H9 (cell line): Measurements from ENCODE around the gene UPK2. TPM values are rescaled to one million over a fixed set of nuclear protein-coding genes. Genes with fewer than 3 reads are reported as not detected.

Experiments
- DNase-seq: peaks from one replicate; pipeline ENCODE4 v3.0.0-alpha.2; 2017
- H2AFZ ChIP-seq: one replicate; pipeline ENCODE4 v1.6.1; 2013; ENCODE audit warnings: mild to moderate bottlenecking, low read length, control low read depth, moderate library complexity
- H2AK5ac ChIP-seq: 2 replicates; pipeline ENCODE4 v1.6.1; 2013; ENCODE audit warnings: low read length, control low read depth, mixed read lengths; ENCODE audit not compliant: insufficient read length
- H2BK120ac ChIP-seq: one replicate; pipeline ENCODE4 v1.6.1; 2013; ENCODE audit warnings: low read depth, mild to moderate bottlenecking, low read length, control low read depth, inconsistent platforms; ENCODE audit not compliant: poor library complexity, severe bottlenecking
- H2BK12ac ChIP-seq: 2 replicates; pipeline ENCODE4 v1.6.1; 2013; ENCODE audit warnings: low read length, control low read depth, mixed read lengths, low read depth; ENCODE audit not compliant: insufficient read length
- H2BK15ac ChIP-seq: 2 replicates; pipeline ENCODE4 v1.6.1; 2013; ENCODE audit warnings: low read depth, low read length, control low read depth
- H2BK20ac ChIP-seq: one replicate; pipeline ENCODE4 v1.6.1; 2013; ENCODE audit warnings: low read depth, mild to moderate bottlenecking, low read length, control low read depth, inconsistent platforms; ENCODE audit not compliant: poor library complexity, severe bottlenecking
- H2BK5ac ChIP-seq: 2 replicates; pipeline ENCODE4 v1.6.1; 2013; ENCODE audit warnings: low read length, control low read depth, mixed read lengths; ENCODE audit not compliant: insufficient read length
- H3K14ac ChIP-seq: 2 replicates; pipeline ENCODE4 v1.6.1; 2013; ENCODE audit warnings: low read length, control low read depth; ENCODE audit not compliant: insufficient read depth
- H3K18ac ChIP-seq: 2 replicates; pipeline ENCODE4 v1.6.1; 2013; ENCODE audit warnings: low read depth, mild to moderate bottlenecking, mixed read lengths, low read length, control low read depth; ENCODE audit not compliant: insufficient read length
- H3K23ac ChIP-seq: 2 replicates; pipeline ENCODE4 v1.6.1; 2013; ENCODE audit warnings: low read length, control low read depth, mixed read lengths, low read depth; ENCODE audit not compliant: insufficient read length
- H3K23me2 ChIP-seq: 2 replicates; pipeline ENCODE4 v1.6.1; 2013; ENCODE audit warnings: low read depth, mild to moderate bottlenecking, mixed read lengths, low read length, control low read depth; ENCODE audit not compliant: insufficient read length, poor library complexity, severe bottlenecking
- H3K27ac ChIP-seq: 2 replicates; pipeline ENCODE4 v1.5.1; 2013; ENCODE audit warnings: low read length, control low read depth, mixed read lengths, low read depth; ENCODE audit not compliant: insufficient read length
- H3K27me3 ChIP-seq: 2 replicates; pipeline ENCODE4 v1.6.1; 2013; ENCODE audit warnings: low read length, control low read depth, inconsistent platforms; ENCODE audit not compliant: insufficient read depth
- H3K4ac ChIP-seq: 2 replicates; pipeline ENCODE4 v1.6.1; 2013; ENCODE audit warnings: low read depth, mild to moderate bottlenecking, control low read depth, inconsistent platforms, low read length, moderate library complexity
- H3K4me1 ChIP-seq: 2 replicates; pipeline ENCODE4 v1.6.1; 2013; ENCODE audit warnings: low read length, control low read depth, inconsistent platforms; ENCODE audit not compliant: insufficient read depth
- H3K4me2 ChIP-seq: 2 replicates; pipeline ENCODE4 v1.6.1; 2013; ENCODE audit warnings: low read length, control low read depth, mixed read lengths; ENCODE audit not compliant: insufficient read length, insufficient read depth
- H3K56ac ChIP-seq: 2 replicates; pipeline ENCODE4 v1.6.1; 2013; ENCODE audit warnings: low read depth, mild to moderate bottlenecking, mixed read lengths, low read length, control low read depth; ENCODE audit not compliant: insufficient read length
- H3K79me1 ChIP-seq: 2 replicates; pipeline ENCODE4 v1.6.1; 2013; ENCODE audit warnings: low read depth, mild to moderate bottlenecking, moderate library complexity, low read length, control low read depth, inconsistent platforms; ENCODE audit not compliant: insufficient read depth, poor library complexity, severe bottlenecking
- H3K79me2 ChIP-seq: 2 replicates; pipeline ENCODE4 v1.6.1; 2013; ENCODE audit warnings: low read length, control low read depth, inconsistent platforms; ENCODE audit not compliant: insufficient read depth
- H3K9ac ChIP-seq: 2 replicates; pipeline ENCODE4 v1.6.1; 2013; ENCODE audit warnings: low read length, control low read depth, mixed read lengths; ENCODE audit not compliant: insufficient read length; ENCODE audit errors: extremely low read depth
- H3K9me3 ChIP-seq: one replicate; pipeline ENCODE4 v1.6.1; 2013; ENCODE audit warnings: low read depth, low read length, inconsistent platforms; ENCODE audit not compliant: control insufficient read depth
- H3T11ph ChIP-seq: one replicate; pipeline ENCODE4 v1.6.1; 2013; ENCODE audit warnings: mild to moderate bottlenecking, low read length, control low read depth, inconsistent platforms
- H4K20me1 ChIP-seq: one replicate; pipeline ENCODE4 v1.6.1; 2013; ENCODE audit not compliant: control insufficient read depth, insufficient read length, insufficient read depth
- H4K5ac ChIP-seq: 2 replicates; pipeline ENCODE4 v1.6.1; 2013; ENCODE audit warnings: low read depth, mild to moderate bottlenecking, mixed read lengths, low read length, control low read depth; ENCODE audit not compliant: insufficient read length
- H4K8ac ChIP-seq: replicated peaks from 2 replicates; pipeline ENCODE4 v1.6.1; 2013; ENCODE audit warnings: low read length, control low read depth, mixed read lengths, low read depth; ENCODE audit not compliant: insufficient read length
- H4K91ac ChIP-seq: 2 replicates; pipeline ENCODE4 v1.6.1; 2013; ENCODE audit warnings: low read depth, mild to moderate bottlenecking, moderate library complexity, mixed read lengths, low read length, control low read depth; ENCODE audit not compliant: insufficient read length
- H3K27ac Mint-ChIP-seq, 3 experiments: 2 replicates in 2 of 3; 3 replicates in 1 of 3; pipeline ENCODE4 v1.8.0; 2020 to 2021; ENCODE audit warnings: mixed read lengths in 3 of 3, mild to moderate bottlenecking in 1 of 3, moderate library complexity in 1 of 3
- H3K27me3 Mint-ChIP-seq: 2 replicates; pipeline ENCODE4 v1.8.0; 2021; ENCODE audit warnings: low read depth, mild to moderate bottlenecking, moderate library complexity, mixed read lengths
- H3K36me3 Mint-ChIP-seq, 3 experiments: 2 replicates in 2 of 3; 3 replicates in 1 of 3; pipeline ENCODE4 v1.8.0; 2020 to 2021; ENCODE audit warnings: low read depth in 3 of 3, mixed read lengths in 3 of 3; ENCODE audit not compliant: insufficient read depth in 1 of 3
- H3K4me1 Mint-ChIP-seq, 2 experiments: 2 replicates each; pipeline ENCODE4 v1.8.0; 2020; ENCODE audit warnings: mixed read lengths in 2 of 2
- H3K4me3 Mint-ChIP-seq, 2 experiments: 2 replicates in 1 of 2; 3 replicates in 1 of 2; pipeline ENCODE4 v1.8.0; 2020 to 2021; ENCODE audit warnings: mild to moderate bottlenecking in 2 of 2, mixed read lengths in 2 of 2, moderate library complexity in 1 of 2
- H3K9me3 Mint-ChIP-seq, 2 experiments: 2 replicates in 1 of 2; 3 replicates in 1 of 2; pipeline ENCODE4 v1.8.0; 2020; ENCODE audit warnings: mild to moderate bottlenecking in 2 of 2, mixed read lengths in 2 of 2, moderate library complexity in 1 of 2
- CTCF ChIP-seq: fragments of 200-600 bp; sonication (generic); conservative IDR thresholded peaks from 3 replicates; pipeline ENCODE4 v1.8.0; 2021; ENCODE audit warnings: antibody characterized with exemption, mild to moderate bottlenecking
- WGBS: extraction: QIAGEN DNeasy Blood & Tissue Kit; methylation state at CpG from one replicate; pipeline ENCODE4 v1.1.7; 2013; ENCODE audit warnings: missing lambda C conversion rate, low lambda C conversion rate, mixed read lengths; ENCODE audit not compliant: insufficient read length; ENCODE audit errors: extremely low coverage; 5-methylcytosine and 5-hydroxymethylcytosine counted together
- total RNA-seq: library from RNA; stranded (reverse); gene quantifications from 2 replicates; pipeline ENCODE4 v1.2.1, GENCODE V29; 2021

The UPK2 gene
- total RNA-seq, 1 experiment from 2014 or later: 0.33 TPM

- DNase-seq: peak; percentile 83
Observed at GRCh38 chr11:118916842-118917388, 39.2 kb upstream of the UPK2 start.

More at GRCh38 chr11:118916842-118917388, 39.2 kb upstream of the UPK2 start:
- no peak overlapping the region for H4K8ac ChIP-seq
- H3K4me2 ChIP-seq: peak overlapping the region; percentile 29
- Mint-ChIP-seq H3K4me1 (peaks cover 85 to 93% of the 10 kb centered on the region in 2 experiments), H3K36me3 (peaks cover 0 to 12% (median 6%) of the 10 kb centered on the region in 3 experiments; a peak in 4 of 7 replicates), H3K9me3 (no peaks in the 10 kb centered on the region; a peak in 2 of 5 replicates), H3K27me3 (no peaks in the 10 kb centered on the region), H3K27ac (peak overlapping the region; percentile 96 to 99 (median 98)), H3K4me3 (peak overlapping the region; percentile 61 to 74)
- H2BK5ac ChIP-seq: no peak overlapping the region
- TF ChIP-seq CTCF: no peak
- H3K18ac ChIP-seq: peak overlapping the region; percentile 45
- no peak overlapping the region for H3K56ac ChIP-seq
- no peaks in the 10 kb centered on the region for H3K27me3 ChIP-seq
- H4K91ac ChIP-seq: peak overlapping the region; percentile 47
- H4K5ac ChIP-seq: no peak overlapping the region
- H3K9me3 ChIP-seq: no peaks in the 10 kb centered on the region
- no peak overlapping the region for H3T11ph ChIP-seq
- H3K4ac ChIP-seq: no peak overlapping the region
- H3K27ac ChIP-seq: no peak overlapping the region
- H3K23me2 ChIP-seq: peaks cover 15% of the 10 kb centered on the region
- H2BK120ac ChIP-seq: no peak overlapping the region
- H3K4me1 ChIP-seq: peaks cover 33% of the 10 kb centered on the region
- no peak overlapping the region for H3K23ac ChIP-seq
- no peaks in the 10 kb centered on the region for H4K20me1 ChIP-seq
- H3K14ac ChIP-seq: peak overlapping the region; percentile 54; the same call in 1 of the 2 replicates
- H2AFZ ChIP-seq: no peak overlapping the region
- no peak overlapping the region for H3K9ac ChIP-seq
- H2AK5ac ChIP-seq: peak overlapping the region; percentile 69
- H3K79me1 ChIP-seq: peaks cover 5% of the 10 kb centered on the region
- WGBS: no CpG with 5 or more reads among the region's 8 CpGs
- H3K79me2 ChIP-seq: peaks cover 10% of the 10 kb centered on the region; the same call in 1 of the 2 replicates
- no peak overlapping the region for H2BK15ac ChIP-seq
- peak overlapping the region; percentile 79 for H2BK12ac ChIP-seq
- no peak overlapping the region for H2BK20ac ChIP-seq
